Trophoblast cell (in vitro differentiated cells and primary cell): Measurements from ENCODE around the gene AP1G2.
A peak's percentile ranks its signal among the peaks of the same experiment; 100 is the strongest.

Source experiments
- DNase-seq, 2 donors: peaks; one replicate each; pipeline ENCODE4 v3.0.0-alpha.2; 2016
- H2AFZ ChIP-seq: 2 replicates; pipeline ENCODE4 v1.6.1; 2013; ENCODE audit warnings: low read length, moderate library complexity, mild to moderate bottlenecking; ENCODE audit not compliant: insufficient read depth, poor library complexity
- H2AK5ac ChIP-seq: 2 replicates; pipeline ENCODE4 v1.6.1; 2013; ENCODE audit warnings: mild to moderate bottlenecking, low read length
- H2BK120ac ChIP-seq: 2 replicates; pipeline ENCODE4 v1.6.1; 2013; ENCODE audit warnings: low read length, mild to moderate bottlenecking, moderate library complexity; ENCODE audit not compliant: insufficient read depth, poor library complexity
- H2BK12ac ChIP-seq: 2 replicates; pipeline ENCODE4 v1.6.1; 2013; ENCODE audit warnings: mild to moderate bottlenecking, low read length, moderate library complexity
- H2BK5ac ChIP-seq: 2 replicates; pipeline ENCODE4 v1.6.1; 2013; ENCODE audit warnings: low read length, low read depth, moderate library complexity, mild to moderate bottlenecking; ENCODE audit not compliant: poor library complexity
- H3K14ac ChIP-seq: 2 replicates; pipeline ENCODE4 v1.6.1; 2013; ENCODE audit warnings: mild to moderate bottlenecking, low read length
- H3K18ac ChIP-seq: 2 replicates; pipeline ENCODE4 v1.6.1; 2013; ENCODE audit warnings: mild to moderate bottlenecking, low read length
- H3K23ac ChIP-seq: 2 replicates; pipeline ENCODE4 v1.6.1; 2013; ENCODE audit warnings: low read length
- H3K27ac ChIP-seq: 2 replicates; pipeline ENCODE4 v1.5.1; 2013; ENCODE audit warnings: low read depth, mild to moderate bottlenecking, inconsistent platforms, low read length, moderate library complexity
- H3K27me3 ChIP-seq: 2 replicates; pipeline ENCODE4 v1.6.1; 2013; ENCODE audit warnings: inconsistent platforms, mild to moderate bottlenecking, low read length, moderate library complexity; ENCODE audit not compliant: insufficient read depth
- H3K36me3 ChIP-seq, 2 experiments: 1 replicate in 1 of 2; 2 replicates in 1 of 2; pipeline ENCODE4 v1.6.1; 2013; ENCODE audit warnings: low read length in 2 of 2, mild to moderate bottlenecking in 2 of 2, moderate library complexity in 1 of 2; ENCODE audit not compliant: insufficient read depth in 2 of 2, control insufficient read depth in 1 of 2
- H3K4ac ChIP-seq: 2 replicates; pipeline ENCODE4 v1.6.1; 2013; ENCODE audit warnings: low read depth, mild to moderate bottlenecking, low read length, moderate library complexity
- H3K4me1 ChIP-seq, 2 experiments: 1 replicate in 1 of 2; 2 replicates in 1 of 2; pipeline ENCODE4 v1.6.1; 2013; ENCODE audit warnings: low read length in 2 of 2, mild to moderate bottlenecking in 2 of 2, moderate library complexity in 1 of 2; ENCODE audit not compliant: insufficient read depth in 2 of 2, control insufficient read depth in 1 of 2
- H3K4me2 ChIP-seq: 2 replicates; pipeline ENCODE4 v1.6.1; 2013; ENCODE audit warnings: inconsistent platforms, mild to moderate bottlenecking, low read length, moderate library complexity
- H3K4me3 ChIP-seq: 2 replicates; pipeline ENCODE4 v1.5.1; 2013; ENCODE audit warnings: mild to moderate bottlenecking, low read depth, low read length, inconsistent platforms
- H3K79me1 ChIP-seq: one replicate; pipeline ENCODE4 v1.6.1; 2013; ENCODE audit warnings: low read length
- H3K79me2 ChIP-seq: 2 replicates; pipeline ENCODE4 v1.6.1; 2013; ENCODE audit warnings: low read length, mild to moderate bottlenecking; ENCODE audit not compliant: control insufficient read depth, insufficient read depth, poor library complexity
- H3K9ac ChIP-seq: 2 replicates; pipeline ENCODE4 v1.6.1; 2013; ENCODE audit warnings: mild to moderate bottlenecking, low read length
- H3K9me3 ChIP-seq: 2 replicates; pipeline ENCODE4 v1.6.1; 2013; ENCODE audit warnings: low read depth, mild to moderate bottlenecking, control low read depth, inconsistent platforms, low read length; ENCODE audit not compliant: insufficient read depth
- H4K12ac ChIP-seq: 2 replicates; pipeline ENCODE4 v1.6.1; 2013; ENCODE audit warnings: low read depth, mild to moderate bottlenecking, low read length, moderate library complexity
- H4K8ac ChIP-seq: 2 replicates; pipeline ENCODE4 v1.6.1; 2013; ENCODE audit warnings: low read depth, mild to moderate bottlenecking, low read length, moderate library complexity
- H4K91ac ChIP-seq: one replicate; pipeline ENCODE4 v1.6.1; 2013; ENCODE audit warnings: low read depth, mild to moderate bottlenecking, low read length, moderate library complexity
- WGBS: extraction: QIAGEN DNeasy Blood & Tissue Kit; methylation state at CpG from one replicate; pipeline ENCODE4 v1.1.7; 2013; ENCODE audit warnings: missing lambda C conversion rate; ENCODE audit not compliant: insufficient read length, insufficient coverage; ENCODE audit errors: extremely low coverage; 5-methylcytosine and 5-hydroxymethylcytosine counted together

Gene AP1G2

GRCh38 chr14:23612802-23613201 is 45.2 kb upstream of the AP1G2 start:
- no peak overlapping the region for H3K4me2 ChIP-seq

DNA sequence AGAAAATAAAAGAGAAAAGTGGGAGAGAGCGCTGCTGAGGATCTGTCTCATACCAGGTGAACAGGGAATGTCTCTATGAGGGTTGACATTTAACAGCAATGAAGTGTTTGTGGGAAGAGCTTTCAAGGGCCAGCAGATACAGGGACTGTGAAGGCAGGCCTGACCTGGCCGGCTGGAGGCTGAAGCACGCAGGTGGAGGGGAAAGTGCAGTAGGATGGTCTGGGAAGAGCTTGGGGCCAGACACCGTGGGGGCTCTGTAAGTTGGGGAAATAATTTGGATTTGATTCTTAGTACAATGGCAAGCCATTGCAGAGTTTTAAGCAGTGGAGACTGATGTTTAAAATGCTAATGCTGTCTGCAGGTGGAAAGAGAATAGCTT is 44.8 kb upstream of the AP1G2 start:
- Histone ChIP-seq H2AK5ac (no peak overlapping the region), H2BK12ac (no peak overlapping the region), H4K8ac (no peak overlapping the region), H3K79me2 (no peaks in the 10 kb centered on the region), H3K27me3 (no peaks in the 10 kb centered on the region), H2BK5ac (no peak overlapping the region), H3K23ac (no peak overlapping the region), H3K27ac (no peak overlapping the region), H2BK120ac (no peak overlapping the region), H3K4me3 (no peak overlapping the region), H3K9me3 (peaks cover 4% of the 10 kb centered on the region), H3K4ac (no peak overlapping the region), H3K4me2 (no peak overlapping the region), H3K9ac (no peak overlapping the region), H4K91ac (no peak overlapping the region), H3K18ac (no peak overlapping the region), H3K14ac (no peak overlapping the region), H3K36me3 (no peaks in the 10 kb centered on the region), H3K4me1 (no peaks in the 10 kb centered on the region), H2AFZ (no peak overlapping the region), H3K79me1 (no peaks in the 10 kb centered on the region), H4K12ac (no peak overlapping the region)
- WGBS, result no CpG with 5 or more reads among the region's 4 CpGs
- peak in 1 of 2 donors; percentile 64 for DNase-seq

More at GRCh38 chr14:23612802-23613201, 45.2 kb upstream of the AP1G2 start:
- H3K79me1 ChIP-seq, result no peaks in the 10 kb centered on the region
- H4K12ac ChIP-seq, result no peak overlapping the region
- H2BK120ac ChIP-seq, result no peak overlapping the region
- no peak overlapping the region for H4K8ac ChIP-seq
- H2BK5ac ChIP-seq, result no peak overlapping the region
- no peak overlapping the region for H4K91ac ChIP-seq
- H3K36me3 ChIP-seq, result no peaks in the 10 kb centered on the region
- no peak overlapping the region for H3K9ac ChIP-seq
- no peaks in the 10 kb centered on the region for H3K27me3 ChIP-seq
- no peak overlapping the region for H2AK5ac ChIP-seq
- DNase-seq, result no peak
- no peak overlapping the region for H3K23ac ChIP-seq
- no peak overlapping the region for H3K4me3 ChIP-seq
- peaks cover 4% of the 10 kb centered on the region for H3K9me3 ChIP-seq
- no peaks in the 10 kb centered on the region for H3K4me1 ChIP-seq
- H3K14ac ChIP-seq, result no peak overlapping the region
- H2BK12ac ChIP-seq, result no peak overlapping the region
- H3K27ac ChIP-seq, result no peak overlapping the region
- H3K18ac ChIP-seq, result no peak overlapping the region
- no peak overlapping the region for H3K4ac ChIP-seq
- H3K79me2 ChIP-seq, result no peaks in the 10 kb centered on the region
- no peak overlapping the region for H2AFZ ChIP-seq
- WGBS, result no CpG with 5 or more reads among the region's 1 CpG

GRCh38 chr14:23610815-23611289 is 43.3 kb upstream of the AP1G2 start:
- H3K36me3 ChIP-seq, result no peaks in the 10 kb centered on the region
- no CpG with 5 or more reads among the region's 4 CpGs for WGBS
- no peak overlapping the region for H3K4me2 ChIP-seq

DNA sequence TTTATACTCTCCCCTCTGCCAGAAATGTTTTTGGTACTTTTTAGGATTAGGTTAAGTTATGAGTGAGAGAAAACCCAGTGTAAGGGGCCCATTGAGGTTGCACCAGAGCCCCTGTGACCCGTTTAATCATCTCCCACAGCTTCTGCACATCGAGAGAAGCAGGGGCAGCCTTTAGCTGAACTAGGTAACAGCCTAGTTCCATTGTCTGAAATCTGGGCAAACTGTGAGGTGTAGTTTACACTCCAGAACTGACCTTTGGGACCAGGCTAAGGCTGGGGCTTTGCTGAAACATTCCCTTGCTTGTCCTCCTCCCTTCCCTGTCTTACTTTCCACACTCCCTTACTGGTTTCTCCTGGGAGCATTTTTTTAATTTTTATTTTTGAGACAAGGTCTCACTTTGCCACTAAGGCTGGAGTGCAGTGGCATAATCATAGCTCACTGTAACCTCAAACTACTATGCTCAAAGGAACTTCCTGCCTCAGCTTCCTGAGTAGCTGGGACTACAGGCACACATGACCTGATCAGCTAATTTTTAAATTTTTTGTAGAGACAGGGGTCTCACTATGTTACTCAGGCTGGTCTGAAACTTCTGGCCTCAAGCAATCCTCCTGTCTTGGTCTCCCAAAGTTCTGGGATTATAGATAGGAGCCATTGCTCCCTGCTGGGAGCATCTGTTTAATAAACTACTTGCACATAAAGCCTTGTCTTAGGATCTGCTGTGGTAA is 42.7 kb upstream of the AP1G2 start:
- Histone ChIP-seq H3K4me2 (no peak overlapping the region), H2BK12ac (no peak overlapping the region), H3K4ac (no peak overlapping the region), H4K91ac (no peak overlapping the region), H2BK5ac (no peak overlapping the region), H3K18ac (no peak overlapping the region), H3K23ac (no peak overlapping the region), H2AK5ac (no peak overlapping the region), H3K9me3 (peaks cover 4% of the 10 kb centered on the region), H3K14ac (no peak overlapping the region), H2AFZ (no peak overlapping the region), H4K8ac (no peak overlapping the region), H3K9ac (no peak overlapping the region), H3K79me1 (no peaks in the 10 kb centered on the region), H3K27ac (no peak overlapping the region), H3K4me3 (no peak overlapping the region), H3K36me3 (no peaks in the 10 kb centered on the region), H4K12ac (no peak overlapping the region), H2BK120ac (no peak overlapping the region), H3K27me3 (no peaks in the 10 kb centered on the region), H3K79me2 (no peaks in the 10 kb centered on the region), H3K4me1 (no peaks in the 10 kb centered on the region)
- DNase-seq, result no peak
- no CpG with 5 or more reads among the region's 2 CpGs for WGBS

More at GRCh38 chr14:23610815-23611289, 43.3 kb upstream of the AP1G2 start:
- H3K14ac ChIP-seq, result no peak overlapping the region
- no peak overlapping the region for H4K91ac ChIP-seq
- no peak overlapping the region for H3K4ac ChIP-seq
- no peak overlapping the region for H3K27ac ChIP-seq
- no peak overlapping the region for H2AFZ ChIP-seq
- DNase-seq, result no peak
- H3K9ac ChIP-seq, result no peak overlapping the region
- peaks cover 4% of the 10 kb centered on the region for H3K9me3 ChIP-seq
- H3K4me3 ChIP-seq, result no peak overlapping the region
- H3K79me2 ChIP-seq, result no peaks in the 10 kb centered on the region
- no peak overlapping the region for H3K23ac ChIP-seq
- no peak overlapping the region for H2AK5ac ChIP-seq
- H2BK5ac ChIP-seq, result no peak overlapping the region
- no peak overlapping the region for H4K8ac ChIP-seq
- no peaks in the 10 kb centered on the region for H3K4me1 ChIP-seq
- H3K27me3 ChIP-seq, result no peaks in the 10 kb centered on the region
- no peak overlapping the region for H2BK120ac ChIP-seq
- H3K79me1 ChIP-seq, result no peaks in the 10 kb centered on the region
- H3K18ac ChIP-seq, result no peak overlapping the region
- no peak overlapping the region for H4K12ac ChIP-seq
- H2BK12ac ChIP-seq, result no peak overlapping the region
